HuH-7.5 (cell line): ENCODE results near the gene PLSCR5.

Experiments
- DNase-seq: peaks from one replicate; pipeline ENCODE4 v3.0.0; 2011; ENCODE audit warnings: low spot score

The PLSCR5 gene, protein sequence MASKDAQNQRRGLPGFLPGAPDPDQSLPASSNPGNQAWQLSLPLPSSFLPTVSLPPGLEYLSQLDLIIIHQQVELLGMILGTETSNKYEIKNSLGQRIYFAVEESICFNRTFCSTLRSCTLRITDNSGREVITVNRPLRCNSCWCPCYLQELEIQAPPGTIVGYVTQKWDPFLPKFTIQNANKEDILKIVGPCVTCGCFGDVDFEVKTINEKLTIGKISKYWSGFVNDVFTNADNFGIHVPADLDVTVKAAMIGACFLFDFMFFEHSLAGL

GRCh38 chr3:146605106-146605505 lies at the start of gene PLSCR5:
Gene PLSCR5, minus strand, starts transcription at chr3:146605346. Its CDS starts 134 bp downstream, at chr3:146605212.
- no peak for DNase-seq

DNA sequence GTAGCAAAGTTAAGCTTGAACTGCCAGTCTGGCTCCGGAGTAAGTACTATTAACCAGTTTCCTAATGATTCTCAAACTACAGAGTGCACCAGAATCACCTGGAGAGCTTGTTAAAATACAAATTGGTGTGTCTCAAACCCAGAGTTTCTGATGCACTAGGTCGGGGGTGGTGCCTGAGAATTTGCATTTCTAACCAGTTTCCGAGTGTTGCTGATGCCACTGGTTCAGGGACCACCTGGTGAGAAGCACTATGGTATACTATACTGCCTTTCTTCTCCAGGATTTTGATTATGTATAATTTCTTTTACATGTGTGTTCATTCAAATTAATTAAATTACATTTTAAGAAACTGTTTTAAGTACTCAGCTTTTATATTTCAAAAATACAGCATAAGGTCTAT lies 48.8 kb upstream of the PLSCR5 start:
- no peak for DNase-seq

DNA sequence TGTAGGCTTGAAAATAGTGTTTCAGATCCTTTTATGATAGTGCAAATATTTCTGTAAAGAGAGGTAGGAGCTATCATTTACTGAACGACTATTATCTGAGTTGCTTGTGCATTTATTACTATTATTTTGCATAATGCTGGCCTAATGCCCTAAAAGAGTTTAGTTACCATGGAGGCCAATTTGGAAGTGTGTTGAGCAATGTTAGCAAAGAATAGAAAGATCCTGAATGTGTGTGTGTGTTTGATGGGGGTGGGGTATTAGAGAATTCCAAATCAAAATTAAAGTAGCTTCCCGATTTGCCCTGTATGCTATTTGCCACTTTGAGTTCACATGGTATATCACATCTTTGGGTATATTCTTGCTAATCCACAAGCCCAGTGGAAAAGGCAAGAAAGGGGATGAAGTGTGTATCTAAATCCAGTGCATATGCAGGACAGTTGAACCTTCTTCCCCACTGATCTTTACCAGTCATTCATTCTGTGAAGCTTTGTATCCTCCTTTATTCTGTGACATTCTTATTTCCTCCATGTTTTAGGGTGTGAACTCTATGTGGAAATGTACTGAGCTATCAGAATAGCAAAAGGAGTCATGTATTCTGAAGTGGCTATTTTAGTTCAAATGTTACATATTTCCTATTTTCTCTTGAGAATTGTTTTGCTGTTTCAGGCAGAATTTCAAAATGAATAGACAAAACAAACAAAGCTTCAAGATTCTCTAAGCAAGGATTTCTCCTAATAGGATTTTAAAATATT lies 45.7 kb upstream of the PLSCR5 start:
- no peak for DNase-seq

DNA sequence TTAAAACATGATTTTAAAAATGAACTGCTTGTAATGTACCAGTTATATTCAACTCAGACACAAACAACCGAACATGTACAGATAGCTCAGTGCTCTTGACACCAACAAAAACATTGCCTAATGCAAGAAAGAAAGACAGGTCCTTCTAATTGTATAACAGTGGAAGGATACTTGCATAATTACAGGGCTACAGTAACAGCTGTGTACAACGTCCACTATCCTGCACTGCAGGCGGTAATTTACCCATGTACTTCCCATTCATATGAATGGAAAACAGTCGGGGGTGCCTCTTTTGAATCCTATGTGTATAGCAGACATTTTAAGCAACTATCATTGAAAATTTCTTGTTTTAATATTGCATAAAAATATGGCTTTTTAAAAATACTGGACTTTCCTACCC lies 41.1 kb upstream of the PLSCR5 start:
- DNase-seq, result no peak

DNA sequence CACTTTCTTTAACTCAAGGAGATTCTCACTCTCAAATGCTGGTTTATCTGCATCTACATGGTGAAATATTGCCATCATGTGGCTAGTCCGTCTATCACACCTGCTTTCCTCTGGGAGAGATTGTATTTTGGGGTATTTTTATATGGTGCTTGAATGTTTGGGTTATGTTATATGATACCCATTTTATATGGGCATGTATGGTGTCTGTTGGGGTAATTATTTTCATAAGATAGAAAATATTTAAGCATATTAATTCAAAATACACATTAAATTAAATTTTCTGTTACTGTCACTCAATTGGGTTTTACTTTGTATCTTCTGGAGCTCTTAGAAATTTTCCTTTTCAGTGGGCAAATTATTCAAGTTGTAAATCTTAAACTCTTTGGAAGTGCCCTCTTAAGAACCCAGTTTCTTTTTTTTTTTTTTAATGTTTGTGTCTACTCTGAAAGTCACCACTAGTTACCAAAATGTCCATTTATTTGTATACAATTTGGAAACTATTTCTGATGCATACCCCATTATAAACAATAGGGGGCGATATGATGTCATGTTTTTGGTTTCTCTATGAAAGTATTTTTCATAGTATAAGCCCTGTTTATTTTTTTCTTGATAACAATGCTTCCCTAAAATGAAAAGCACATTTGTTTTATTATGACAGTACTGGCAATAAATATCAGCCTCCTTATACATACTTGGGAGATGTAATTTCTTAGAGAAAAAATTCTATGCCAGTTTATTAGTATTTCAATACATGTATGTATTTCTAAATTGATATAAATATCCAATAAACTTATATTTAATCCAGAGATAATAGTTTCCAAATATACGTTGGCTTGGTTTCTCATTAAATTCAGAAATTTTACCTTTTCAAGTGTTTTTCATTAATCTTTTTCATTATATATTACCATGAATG lies 36.1 kb upstream of the PLSCR5 start:
- no peak for DNase-seq

- no peak for DNase-seq
Observed at GRCh38 chr3:146640361-146640760, 35.2 kb upstream of the PLSCR5 start.

- DNase-seq, result no peak
Observed at GRCh38 chr3:146638718-146639117, 33.6 kb upstream of the PLSCR5 start.

- no peak for DNase-seq
Observed at GRCh38 chr3:146637871-146638270, 32.7 kb upstream of the PLSCR5 start.

GRCh38 chr3:146636881-146637280 lies 31.7 kb upstream of the PLSCR5 start:
- no peak for DNase-seq

DNA sequence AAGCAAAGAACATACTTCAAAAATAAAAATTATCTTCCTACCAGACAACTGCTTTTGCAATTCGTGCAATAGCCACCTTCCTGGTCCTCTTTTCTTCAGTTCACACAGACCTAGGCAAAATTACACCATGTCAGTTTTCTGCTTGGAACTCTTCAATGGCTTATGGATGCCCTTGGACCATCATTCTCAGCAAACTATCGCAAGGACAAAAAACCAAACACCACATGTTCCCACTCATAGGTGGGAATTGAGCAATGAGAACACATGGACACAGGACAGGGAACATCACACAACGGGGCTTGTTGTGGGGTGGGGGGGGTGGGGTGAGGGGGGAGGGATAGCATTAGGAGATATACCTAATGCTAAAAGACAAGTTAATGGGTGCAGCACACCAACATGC lies 29.2 kb upstream of the PLSCR5 start:
- DNase-seq, result no peak

- no peak for DNase-seq
Observed at GRCh38 chr3:146628671-146629070, 23.5 kb upstream of the PLSCR5 start.

- DNase-seq, result peak; percentile 11
Observed at GRCh38 chr3:146626403-146627122, 21.4 kb upstream of the PLSCR5 start.

DNA sequence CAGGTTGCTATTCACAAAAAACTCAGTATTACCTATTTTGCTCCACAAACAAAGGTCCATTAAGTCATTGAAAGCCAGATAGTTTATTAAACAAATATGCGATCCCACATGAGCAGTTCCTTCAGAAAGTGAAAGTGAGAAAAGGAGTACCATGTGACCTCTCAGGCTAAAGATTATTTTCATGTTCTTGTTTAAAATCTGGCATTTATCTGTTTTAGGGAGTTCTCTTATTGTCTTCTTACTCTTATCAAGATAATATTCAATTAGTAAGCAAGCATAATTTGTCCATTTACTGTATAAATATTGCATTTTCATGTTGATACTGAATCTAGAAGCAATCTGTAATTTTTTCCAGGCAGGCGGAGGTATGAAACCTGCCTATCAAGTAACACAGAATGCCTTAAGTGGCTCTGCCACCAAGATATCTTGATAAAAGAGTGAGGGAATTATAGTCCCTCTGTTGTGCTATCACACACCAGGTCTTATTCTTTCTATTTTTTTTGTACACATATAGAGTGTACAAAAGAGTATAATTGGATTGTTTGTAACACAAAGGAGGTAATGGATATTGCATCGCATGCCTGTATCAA lies 20.1 kb upstream of the PLSCR5 start:
- no peak for DNase-seq

- DNase-seq, result no peak
Observed at GRCh38 chr3:146621723-146622122, 16.6 kb upstream of the PLSCR5 start.

GRCh38 chr3:146612015-146612414 lies 6.9 kb upstream of the PLSCR5 start:
- DNase-seq, result no peak

DNA sequence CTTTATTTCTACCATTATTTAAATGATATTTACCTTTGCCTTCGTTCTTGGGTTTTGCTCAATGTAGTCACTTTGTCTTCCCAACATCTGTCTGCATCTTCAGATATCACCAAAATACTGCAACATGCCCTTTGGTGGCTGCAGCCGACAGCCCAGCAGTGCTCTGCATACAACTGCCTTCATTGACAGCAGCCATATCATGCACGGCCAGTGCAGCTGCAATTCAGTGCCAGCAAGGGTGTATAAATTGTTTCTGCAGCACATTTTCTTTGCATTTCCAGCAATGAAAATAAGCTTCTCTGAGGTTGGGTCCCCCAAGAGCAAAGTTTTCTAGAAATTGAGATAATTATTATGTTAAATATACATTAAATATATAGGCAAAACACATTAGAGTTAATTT lies 6.0 kb upstream of the PLSCR5 start:
- DNase-seq, result no peak

DNA sequence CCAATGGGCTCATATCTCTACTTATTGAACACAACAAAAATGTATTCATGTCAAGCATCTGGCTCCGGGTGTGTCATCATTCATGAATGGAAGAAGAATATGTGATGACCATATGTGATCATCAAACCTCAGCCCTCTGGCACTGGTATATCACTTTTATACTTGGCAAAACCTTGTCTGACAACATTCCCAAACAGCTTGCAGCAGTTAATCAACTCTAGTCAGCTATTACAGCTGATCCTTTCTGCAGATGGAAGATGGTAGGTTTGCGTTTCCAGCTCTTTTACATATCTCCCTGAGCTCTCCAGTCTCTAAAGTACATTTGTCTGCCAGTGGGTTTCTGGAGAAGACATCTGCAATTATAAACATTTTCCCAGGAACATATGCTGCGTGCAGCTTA lies 6.6 kb downstream of the PLSCR5 start:
- no peak for DNase-seq

- DNase-seq, result no peak
Observed at GRCh38 chr3:146594843-146595482, 10.2 kb downstream of the PLSCR5 start.

DNA sequence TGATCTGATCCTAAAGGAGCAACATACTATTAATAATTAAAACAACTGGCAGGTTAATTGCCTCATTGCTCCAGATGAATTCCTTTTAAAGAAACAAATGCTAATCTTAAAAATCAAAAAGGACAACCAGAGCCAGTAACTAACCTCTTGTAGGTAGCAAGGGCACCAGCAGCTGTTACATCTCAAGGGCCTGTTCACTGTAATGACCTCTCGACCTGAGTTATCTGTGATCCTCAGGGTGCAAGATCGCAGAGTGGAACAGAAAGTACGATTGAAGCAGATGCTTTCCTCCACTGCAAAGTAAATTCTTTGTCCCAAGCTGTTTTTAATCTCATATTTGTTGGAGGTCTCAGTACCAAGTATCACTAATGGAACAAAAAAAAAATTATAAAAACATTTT lies 11.4 kb downstream of the PLSCR5 start:
- no peak for DNase-seq

- DNase-seq, result no peak
Observed at GRCh38 chr3:146590521-146590920, 14.6 kb downstream of the PLSCR5 start.

DNA sequence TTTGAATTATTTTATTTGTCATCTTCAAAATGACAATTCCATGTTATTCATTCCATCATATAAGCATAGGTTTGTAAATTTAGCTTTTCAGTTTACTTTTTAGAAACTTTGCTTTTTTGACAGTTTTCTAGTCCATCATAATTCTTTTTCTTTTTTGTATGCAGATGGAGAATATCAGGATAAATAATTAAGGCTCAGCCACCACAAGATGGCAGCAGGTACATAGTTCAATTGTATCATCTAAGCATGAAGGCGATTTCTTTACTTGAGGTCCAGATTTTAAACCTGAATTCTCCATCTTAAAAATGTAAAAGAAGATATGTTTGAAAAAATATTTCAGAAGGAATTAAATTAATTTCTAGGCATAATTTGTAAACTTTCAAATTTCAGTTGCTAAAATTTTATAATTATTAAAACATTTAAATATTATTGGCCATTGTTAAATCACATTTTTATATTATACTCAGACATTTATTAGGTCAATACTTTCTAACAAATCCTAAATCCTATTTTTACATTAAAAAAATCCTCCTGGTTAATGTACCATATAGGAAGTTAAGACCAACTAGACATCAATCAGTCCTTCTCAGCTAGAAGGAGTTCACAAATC lies 15.1 kb downstream of the PLSCR5 start:
- DNase-seq, result peak; percentile 3
